Endodermal cell (in vitro differentiated cells): ENCODE data around the gene MAD2L2. TPM values are rescaled to one million over a fixed set of nuclear protein-coding genes. Genes with fewer than 3 reads are reported as not detected.

Source experiments
- DNase-seq: peaks from one replicate; pipeline ENCODE4 v3.0.0-alpha.2; 2017
- H3K27ac ChIP-seq: 2 replicates; pipeline ENCODE4 v1.5.1; 2013; ENCODE audit warnings: mild to moderate bottlenecking, low read depth, low read length, moderate library complexity
- H3K27me3 ChIP-seq: 2 replicates; pipeline ENCODE4 v1.6.1; 2013; ENCODE audit warnings: mild to moderate bottlenecking, low read length, moderate library complexity; ENCODE audit not compliant: insufficient read depth, control insufficient read depth, poor library complexity, severe bottlenecking
- H3K36me3 ChIP-seq: 2 replicates; pipeline ENCODE4 v1.7.0; 2013; ENCODE audit warnings: mild to moderate bottlenecking, low read length, moderate library complexity; ENCODE audit not compliant: control insufficient read depth, insufficient read depth
- H3K4me1 ChIP-seq: one replicate; pipeline ENCODE4 v1.7.0; 2013; ENCODE audit warnings: low read length; ENCODE audit not compliant: control insufficient read depth, insufficient read depth
- H3K4me3 ChIP-seq: 2 replicates; pipeline ENCODE4 v1.5.1; 2013; ENCODE audit warnings: mild to moderate bottlenecking, low read length, moderate library complexity
- H3K9ac ChIP-seq: 2 replicates; pipeline ENCODE4 v1.6.1; 2013; ENCODE audit warnings: mild to moderate bottlenecking, low read length, moderate library complexity; ENCODE audit not compliant: poor library complexity, severe bottlenecking; ENCODE audit errors: extremely low read depth
- H3K9me3 ChIP-seq: 2 replicates; pipeline ENCODE4 v1.6.1; 2013; ENCODE audit warnings: mild to moderate bottlenecking, low read length, moderate library complexity; ENCODE audit not compliant: control insufficient read depth
- H3K27ac Mint-ChIP-seq: 2 replicates; pipeline ENCODE4 v1.8.0; 2020; ENCODE audit warnings: mixed read lengths
- H3K27me3 Mint-ChIP-seq: 2 replicates; pipeline ENCODE4 v1.8.0; 2021; ENCODE audit warnings: mild to moderate bottlenecking, mixed read lengths; ENCODE audit not compliant: insufficient read depth
- H3K36me3 Mint-ChIP-seq: 2 replicates; pipeline ENCODE4 v1.8.0; 2020; ENCODE audit warnings: low read depth, mixed read lengths
- H3K4me1 Mint-ChIP-seq: 2 replicates; pipeline ENCODE4 v1.8.0; 2020; ENCODE audit warnings: mixed read lengths
- H3K4me3 Mint-ChIP-seq: 2 replicates; pipeline ENCODE4 v1.8.0; 2020; ENCODE audit warnings: mild to moderate bottlenecking, moderate library complexity, mixed read lengths
- H3K9me3 Mint-ChIP-seq: 2 replicates; pipeline ENCODE4 v1.8.0; 2020; ENCODE audit warnings: mild to moderate bottlenecking, mixed read lengths
- CTCF ChIP-seq: fragments of 200-600 bp; sonication (generic); conservative IDR thresholded peaks from 2 replicates; pipeline ENCODE4 v1.5.0; 2021; ENCODE audit warnings: antibody characterized with exemption, mild to moderate bottlenecking
- WGBS, 2 experiments: methylation state at CpG; one replicate each; pipeline versions ENCODE4 v1.1.5 to v1.1.7; 2013; ENCODE audit warnings: missing lambda C conversion rate in 2 of 2, mixed read lengths in 1 of 2; ENCODE audit not compliant: insufficient coverage in 1 of 2, insufficient read length in 1 of 2; 5-methylcytosine and 5-hydroxymethylcytosine counted together
- total RNA-seq, 2 donors: library from RNA; stranded (reverse); fragmentation: NEBNext Ultra II Directional in 1 of 2; extraction: Animal tissue kit (Norgen Biotek cat#: 25700) in 1 of 2; gene quantifications; 2 replicates in 1 of 2; 3 replicates in 1 of 2; pipeline ENCODE4 v1.2.1, GENCODE V29; 2021

The MAD2L2 gene
- total RNA-seq, 2 donors from 2014 or later: 128 to 132 TPM

- 88 to 90% methylated on average over 3 to 4 of the region's 4 CpGs for WGBS, 2 experiments
- peaks cover 8% of the 10 kb centered on the region for H3K4me1 Mint-ChIP-seq
- H3K27ac Mint-ChIP-seq: no peak overlapping the region
- no peak for TF ChIP-seq CTCF
- Histone ChIP-seq H3K27ac (no peak overlapping the region), H3K36me3 (no peaks in the 10 kb centered on the region), H3K4me3 (no peak overlapping the region), H3K9me3 (no peaks in the 10 kb centered on the region), H3K9ac (no peak overlapping the region), H3K4me1 (no peaks in the 10 kb centered on the region), H3K27me3 (no peaks in the 10 kb centered on the region)
- H3K9me3 Mint-ChIP-seq: no peaks in the 10 kb centered on the region
- H3K4me3 Mint-ChIP-seq: no peak overlapping the region
- H3K36me3 Mint-ChIP-seq: no peaks in the 10 kb centered on the region
- peaks cover 3% of the 10 kb centered on the region for H3K27me3 Mint-ChIP-seq
- DNase-seq: no peak
Measured at GRCh38 chr1:11721311-11721710, 40.4 kb upstream of the MAD2L2 start.

GRCh38 chr1:11720525-11720924 lies 39.6 kb upstream of the MAD2L2 start:
- Histone ChIP-seq H3K9ac (no peak overlapping the region), H3K4me3 (no peak overlapping the region), H3K27me3 (no peaks in the 10 kb centered on the region), H3K4me1 (no peaks in the 10 kb centered on the region), H3K36me3 (no peaks in the 10 kb centered on the region), H3K27ac (no peak overlapping the region), H3K9me3 (no peaks in the 10 kb centered on the region)
- no peak for TF ChIP-seq CTCF
- Mint-ChIP-seq H3K4me1 (peaks cover 5% of the 10 kb centered on the region), H3K27me3 (peaks cover 3% of the 10 kb centered on the region), H3K27ac (no peak overlapping the region), H3K4me3 (no peak overlapping the region), H3K9me3 (no peaks in the 10 kb centered on the region), H3K36me3 (no peaks in the 10 kb centered on the region)
- 89 to 95% methylated on average over 4 of the region's 4 CpGs for WGBS, 2 experiments
- DNase-seq: no peak

GRCh38 chr1:11720033-11720376 lies 39.1 kb upstream of the MAD2L2 start:
- Histone ChIP-seq H3K36me3 (no peaks in the 10 kb centered on the region), H3K4me3 (no peak overlapping the region), H3K27me3 (no peaks in the 10 kb centered on the region), H3K4me1 (no peaks in the 10 kb centered on the region), H3K27ac (no peak overlapping the region), H3K9me3 (no peaks in the 10 kb centered on the region), H3K9ac (no peak overlapping the region)
- 81 to 92% methylated on average over 12 of the region's 12 CpGs for WGBS, 2 experiments
- TF ChIP-seq CTCF: no peak
- H3K36me3 Mint-ChIP-seq: no peaks in the 10 kb centered on the region
- peak overlapping the region; percentile 50 for H3K4me3 Mint-ChIP-seq
- H3K4me1 Mint-ChIP-seq: no peaks in the 10 kb centered on the region
- H3K27me3 Mint-ChIP-seq: peaks cover 3% of the 10 kb centered on the region
- H3K9me3 Mint-ChIP-seq: no peaks in the 10 kb centered on the region
- no peak overlapping the region for H3K27ac Mint-ChIP-seq
- DNase-seq: no peak
